Stimulated activated CD4-positive, alpha-beta T cell treated with anti-CD3 and anti-CD28 coated beads, Interleukin-2, amount 100 ng/mL, for 4 hours (primary cell): ENCODE data around the gene HEATR5B.
"Not testable (repeated sequence)": the region's sequence is repeated elsewhere in the genome, so short reads cannot be mapped to it uniquely, and the experiment has no call there.

Experiments
- DNase-seq: peaks from one replicate; pipeline ENCODE4 v3.0.0-alpha.2; 2020; ENCODE audit warnings: low read depth

HEATR5B gene

GRCh38 chr2:36979007-36979406, 105.2 kb downstream of the HEATR5B start:
- DNase-seq: not testable (repeated sequence)

GRCh38 chr2:36976065-36976464, 108.1 kb downstream of the HEATR5B start:
- no peak for DNase-seq

GRCh38 chr2:36975306-36975705, 108.9 kb downstream of the HEATR5B start:
- DNase-seq: no peak

- DNase-seq: no peak
Measured at GRCh38 chr2:36973320-36973719, 110.9 kb downstream of the HEATR5B start.

GRCh38 chr2:36971990-36972389, 112.2 kb downstream of the HEATR5B start:
- no peak for DNase-seq

GRCh38 chr2:36967236-36967876, 116.8 kb downstream of the HEATR5B start:
- no peak for DNase-seq

- DNase-seq: peak; percentile 98
Measured at GRCh38 chr2:36966370-36967235, 117.6 kb downstream of the HEATR5B start, which contains the start of gene STRN. TSS of gene STRN (minus strand) at chr2:36966536. CDS start at chr2:36966463, 73 bp downstream.

GRCh38 chr2:36965751-36966369, 118.3 kb downstream of the HEATR5B start:
- peak; percentile 20 for DNase-seq

- DNase-seq: no peak
Measured at GRCh38 chr2:36965206-36965605, 119.0 kb downstream of the HEATR5B start.

- DNase-seq: no peak
Measured at GRCh38 chr2:36964496-36965058, 119.6 kb downstream of the HEATR5B start.

- DNase-seq: no peak
Measured at GRCh38 chr2:36963734-36964133, 120.4 kb downstream of the HEATR5B start.

- no peak for DNase-seq
Measured at GRCh38 chr2:36963106-36963505, 121.1 kb downstream of the HEATR5B start.

- DNase-seq: no peak
Measured at GRCh38 chr2:36960773-36961172, 123.4 kb downstream of the HEATR5B start.

- no peak for DNase-seq
Measured at GRCh38 chr2:36960005-36960675, 124.0 kb downstream of the HEATR5B start.

GRCh38 chr2:36954977-36955607, 129.1 kb downstream of the HEATR5B start:
- no peak for DNase-seq

- no peak for DNase-seq
Measured at GRCh38 chr2:36952748-36953197, 131.4 kb downstream of the HEATR5B start.

GRCh38 chr2:36951574-36951973, 132.6 kb downstream of the HEATR5B start:
- no peak for DNase-seq

GRCh38 chr2:36951027-36951518, 133.1 kb downstream of the HEATR5B start:
- DNase-seq: no peak

GRCh38 chr2:36949845-36950244, 134.3 kb downstream of the HEATR5B start:
- DNase-seq: no peak

- DNase-seq: not testable (repeated sequence)
Measured at GRCh38 chr2:36945240-36945639, 138.9 kb downstream of the HEATR5B start.

- no peak for DNase-seq
Measured at GRCh38 chr2:36941867-36942266, 142.3 kb downstream of the HEATR5B start.
